MM.1S (cell line): ENCODE measurements around the gene PLEKHH1.

ENCODE experiments used
- CTCF ChIP-seq: fragments of 300-600 bp; sonication (generic); IDR thresholded peaks from 2 replicates; pipeline ENCODE4 v1.5.1; 2016; ENCODE audit warnings: antibody characterized with exemption, low read length, mixed read lengths
- EZH2 ChIP-seq: fragments of 300-600 bp; sonication (generic); optimal IDR thresholded peaks from 2 replicates; pipeline ENCODE3; 2017; ENCODE audit warnings: low read depth, mild to moderate bottlenecking, antibody characterized with exemption, low read length, mixed read lengths
- EZH2phosphoT487 ChIP-seq: fragments of 300-600 bp; sonication (generic); IDR thresholded peaks from 2 replicates; pipeline ENCODE4 v1.6.1; 2018; ENCODE audit warnings: antibody characterized with exemption, low read length

GRCh38 chr14:67630186-67630585 is 97.1 kb downstream of the PLEKHH1 start:
- no peak for TF ChIP-seq CTCF
- no peak for TF ChIP-seq EZH2
- TF ChIP-seq EZH2phosphoT487 = no peak
